ENCODE measurements around the gene STT3B.

STT3B gene

GRCh38 chr3:31490502-31490901 is 42.2 kb upstream of the STT3B start:
- DNase-seq, result no peak
- Histone ChIP-seq H3K27ac (no peak overlapping the region), H3K27me3 (ENCODE audit: insufficient read depth, low read depth, severe bottlenecking) (no peaks in the 10 kb centered on the region), H3K9me3 (ENCODE audit: severe bottlenecking) (peaks cover 3% of the 10 kb centered on the region), H3K4me3 (ENCODE audit: low read depth, low read length) (no peak overlapping the region), H3K36me3 (no peaks in the 10 kb centered on the region)
- no peak for TF ChIP-seq CTCF (IDR thresholded peaks at IDR 0.05; ENCODE audit: low read depth, low read length)

GRCh38 chr3:31491660-31492059 is 41.1 kb upstream of the STT3B start:
- H3K4me3 ChIP-seq (ENCODE audit: low read depth, low read length), result no peak overlapping the region
- H3K27me3 ChIP-seq (ENCODE audit: insufficient read depth, low read depth, severe bottlenecking), result no peaks in the 10 kb centered on the region
- no peak for DNase-seq
- no peak overlapping the region for H3K27ac ChIP-seq
- TF ChIP-seq CTCF (IDR thresholded peaks at IDR 0.05; ENCODE audit: low read depth, low read length), result no peak
- peaks cover 3% of the 10 kb centered on the region for H3K9me3 ChIP-seq (ENCODE audit: severe bottlenecking)
- no peaks in the 10 kb centered on the region for H3K36me3 ChIP-seq

- no peak overlapping the region for H3K4me3 ChIP-seq (ENCODE audit: low read depth, low read length)
- H3K36me3 ChIP-seq, result no peaks in the 10 kb centered on the region
- peaks cover 3% of the 10 kb centered on the region for H3K9me3 ChIP-seq (ENCODE audit: severe bottlenecking)
- no peak for DNase-seq
- no peak overlapping the region for H3K27ac ChIP-seq
- no peaks in the 10 kb centered on the region for H3K27me3 ChIP-seq (ENCODE audit: insufficient read depth, low read depth, severe bottlenecking)
- TF ChIP-seq CTCF (IDR thresholded peaks at IDR 0.05; ENCODE audit: low read depth, low read length), result no peak
Observed at GRCh38 chr3:31493149-31493548, 39.6 kb upstream of the STT3B start.

GRCh38 chr3:31495971-31496665 is 36.6 kb upstream of the STT3B start:
- Histone ChIP-seq H3K27ac (no peak overlapping the region), H3K9me3 (ENCODE audit: severe bottlenecking) (peaks cover 3% of the 10 kb centered on the region), H3K27me3 (ENCODE audit: insufficient read depth, low read depth, severe bottlenecking) (no peaks in the 10 kb centered on the region), H3K4me3 (ENCODE audit: low read depth, low read length) (no peak overlapping the region), H3K36me3 (no peaks in the 10 kb centered on the region)
- no peak for DNase-seq
- no peak for TF ChIP-seq CTCF (IDR thresholded peaks at IDR 0.05; ENCODE audit: low read depth, low read length)

GRCh38 chr3:31498791-31499190 is 33.9 kb upstream of the STT3B start:
- no peak for TF ChIP-seq CTCF (IDR thresholded peaks at IDR 0.05; ENCODE audit: low read depth, low read length)
- no peaks in the 10 kb centered on the region for H3K36me3 ChIP-seq

GRCh38 chr3:31499281-31499680 is 33.4 kb upstream of the STT3B start:
- Histone ChIP-seq H3K9me3 (ENCODE audit: severe bottlenecking) (no peaks in the 10 kb centered on the region), H3K4me3 (ENCODE audit: low read depth, low read length) (no peak overlapping the region), H3K27me3 (ENCODE audit: insufficient read depth, low read depth, severe bottlenecking) (no peaks in the 10 kb centered on the region), H3K36me3 (no peaks in the 10 kb centered on the region), H3K27ac (no peak overlapping the region)
- no peak for DNase-seq
- no peak for TF ChIP-seq CTCF (IDR thresholded peaks at IDR 0.05; ENCODE audit: low read depth, low read length)

More at GRCh38 chr3:31498791-31499190, 33.9 kb upstream of the STT3B start:
- H3K27me3 ChIP-seq (ENCODE audit: insufficient read depth, low read depth, severe bottlenecking), result no peaks in the 10 kb centered on the region
- no peak overlapping the region for H3K4me3 ChIP-seq (ENCODE audit: low read depth, low read length)
- no peak overlapping the region for H3K27ac ChIP-seq
- no peak for DNase-seq
- no peaks in the 10 kb centered on the region for H3K9me3 ChIP-seq (ENCODE audit: severe bottlenecking)
